GM12864 (cell line): ENCODE results near the gene PCBP3.
"Not testable (repeated sequence)": the region's sequence is repeated elsewhere in the genome, so short reads cannot be mapped to it uniquely, and the experiment has no call there.

Experiments used
- DNase-seq: peaks from one replicate; pipeline ENCODE4 v3.0.0-alpha.2; 2011; ENCODE audit warnings: low read depth
- H3K4me3 ChIP-seq: 2 replicates; pipeline ENCODE4 v1.5.1; 2011; ENCODE audit warnings: mild to moderate bottlenecking, low read depth, low read length, control low read depth
- CTCF ChIP-seq: IDR thresholded peaks from 2 replicates; pipeline ENCODE4 v1.5.1; 2011; ENCODE audit warnings: low read depth, mild to moderate bottlenecking, moderate library complexity, low read length, control low read depth, inconsistent platforms; ENCODE audit errors: missing control alignments

PCBP3 gene

GRCh38 chr21:45830720-45831366 lies 187.3 kb downstream of the PCBP3 start:
- no peak for DNase-seq
- no peak for TF ChIP-seq CTCF
- H3K4me3 ChIP-seq = no peak overlapping the region

- no peak for TF ChIP-seq CTCF
- H3K4me3 ChIP-seq = no peak overlapping the region
- DNase-seq = no peak
Observed at GRCh38 chr21:45831991-45832740, 188.6 kb downstream of the PCBP3 start.

GRCh38 chr21:45832741-45833235 lies 189.3 kb downstream of the PCBP3 start:
- H3K4me3 ChIP-seq, DNase-seq: not testable (repeated sequence)

- no peak for DNase-seq
- H3K4me3 ChIP-seq = no peak overlapping the region
- TF ChIP-seq CTCF = no peak
Observed at GRCh38 chr21:45833414-45833813, 189.9 kb downstream of the PCBP3 start.

GRCh38 chr21:45834026-45834715 lies 190.6 kb downstream of the PCBP3 start:
- no peak overlapping the region for H3K4me3 ChIP-seq
- no peak for DNase-seq
- no peak for TF ChIP-seq CTCF

- H3K4me3 ChIP-seq = no peak overlapping the region
- no peak for TF ChIP-seq CTCF
- no peak for DNase-seq
Observed at GRCh38 chr21:45834821-45835293, 191.3 kb downstream of the PCBP3 start.

- no peak overlapping the region for H3K4me3 ChIP-seq
- no peak for DNase-seq
- no peak for TF ChIP-seq CTCF
Observed at GRCh38 chr21:45835301-45836267, 192.1 kb downstream of the PCBP3 start.
